Astrocyte of the cerebellum (primary cell): ENCODE data around the gene KCNIP4.

ENCODE experiments used
- DNase-seq: peaks from one replicate; pipeline ENCODE4 v3.0.0-alpha.2; 2011; ENCODE audit warnings: low read depth
- H3K4me3 ChIP-seq: 2 replicates; pipeline ENCODE4 v1.5.1; 2011; ENCODE audit warnings: mild to moderate bottlenecking, low read depth, low read length, moderate library complexity
- in situ Hi-C: cut with HindIII; loops from 2 replicates; pipeline ENCODE4 v1.10.0; 2017; ENCODE audit warnings: low sequenced_read_pairs
- TF ChIP-seq, protein P1 (sequence below): IDR thresholded peaks from 2 replicates; pipeline ENCODE4 v1.5.1; 2012; ENCODE audit warnings: low read length, low read depth, moderate library complexity, mild to moderate bottlenecking; ENCODE audit errors: missing control alignments

The KCNIP4 gene

DNA sequence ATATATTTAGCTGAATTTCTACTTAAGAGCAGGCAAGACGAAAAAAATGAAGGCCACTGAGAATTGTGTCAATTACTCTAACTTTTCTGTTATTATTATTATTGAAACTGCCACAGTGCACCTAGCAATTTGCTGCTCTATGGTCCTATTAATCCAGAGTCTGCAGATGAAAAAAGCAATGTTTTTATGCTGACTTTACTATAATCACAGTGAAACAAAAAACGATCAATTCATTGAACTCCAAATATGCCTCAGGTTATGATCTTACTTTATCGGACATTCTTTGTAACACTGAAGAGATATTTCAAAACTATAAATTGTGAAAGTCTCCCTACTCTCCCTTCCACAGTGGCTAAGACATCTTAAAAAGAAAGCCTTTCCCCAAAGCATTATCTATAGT lies 474.4 kb downstream of the KCNIP4 start:
- DNase-seq, result no peak
- in situ Hi-C loops, result no loop called here
- TF ChIP-seq, protein P1, sequence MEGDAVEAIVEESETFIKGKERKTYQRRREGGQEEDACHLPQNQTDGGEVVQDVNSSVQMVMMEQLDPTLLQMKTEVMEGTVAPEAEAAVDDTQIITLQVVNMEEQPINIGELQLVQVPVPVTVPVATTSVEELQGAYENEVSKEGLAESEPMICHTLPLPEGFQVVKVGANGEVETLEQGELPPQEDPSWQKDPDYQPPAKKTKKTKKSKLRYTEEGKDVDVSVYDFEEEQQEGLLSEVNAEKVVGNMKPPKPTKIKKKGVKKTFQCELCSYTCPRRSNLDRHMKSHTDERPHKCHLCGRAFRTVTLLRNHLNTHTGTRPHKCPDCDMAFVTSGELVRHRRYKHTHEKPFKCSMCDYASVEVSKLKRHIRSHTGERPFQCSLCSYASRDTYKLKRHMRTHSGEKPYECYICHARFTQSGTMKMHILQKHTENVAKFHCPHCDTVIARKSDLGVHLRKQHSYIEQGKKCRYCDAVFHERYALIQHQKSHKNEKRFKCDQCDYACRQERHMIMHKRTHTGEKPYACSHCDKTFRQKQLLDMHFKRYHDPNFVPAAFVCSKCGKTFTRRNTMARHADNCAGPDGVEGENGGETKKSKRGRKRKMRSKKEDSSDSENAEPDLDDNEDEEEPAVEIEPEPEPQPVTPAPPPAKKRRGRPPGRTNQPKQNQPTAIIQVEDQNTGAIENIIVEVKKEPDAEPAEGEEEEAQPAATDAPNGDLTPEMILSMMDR, result no peak
- H3K4me3 ChIP-seq, result no peak overlapping the region

DNA sequence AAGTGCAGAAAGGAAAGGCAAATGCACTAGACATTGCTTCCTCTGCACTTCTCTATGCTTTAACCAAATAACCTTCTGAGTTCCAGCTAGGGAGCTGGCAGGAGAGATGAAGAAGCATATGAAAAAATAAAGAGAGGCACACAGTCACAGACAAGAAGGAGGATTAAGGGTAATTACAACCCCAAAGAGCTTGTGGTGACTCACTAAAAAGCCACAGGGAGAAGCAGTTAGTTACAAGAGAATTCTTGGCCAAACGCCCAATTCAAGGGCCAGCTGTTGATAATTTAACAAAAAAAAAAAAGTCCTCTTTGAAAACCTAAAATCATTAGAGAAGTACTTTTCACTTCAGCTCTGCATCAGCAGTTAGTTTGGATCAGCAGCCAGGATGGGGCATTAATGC lies 478.0 kb downstream of the KCNIP4 start:
- no peak overlapping the region for H3K4me3 ChIP-seq
- in situ Hi-C loops, result no loop called here
- TF ChIP-seq, protein P1, result no peak
- DNase-seq, result peak; percentile 44

DNA sequence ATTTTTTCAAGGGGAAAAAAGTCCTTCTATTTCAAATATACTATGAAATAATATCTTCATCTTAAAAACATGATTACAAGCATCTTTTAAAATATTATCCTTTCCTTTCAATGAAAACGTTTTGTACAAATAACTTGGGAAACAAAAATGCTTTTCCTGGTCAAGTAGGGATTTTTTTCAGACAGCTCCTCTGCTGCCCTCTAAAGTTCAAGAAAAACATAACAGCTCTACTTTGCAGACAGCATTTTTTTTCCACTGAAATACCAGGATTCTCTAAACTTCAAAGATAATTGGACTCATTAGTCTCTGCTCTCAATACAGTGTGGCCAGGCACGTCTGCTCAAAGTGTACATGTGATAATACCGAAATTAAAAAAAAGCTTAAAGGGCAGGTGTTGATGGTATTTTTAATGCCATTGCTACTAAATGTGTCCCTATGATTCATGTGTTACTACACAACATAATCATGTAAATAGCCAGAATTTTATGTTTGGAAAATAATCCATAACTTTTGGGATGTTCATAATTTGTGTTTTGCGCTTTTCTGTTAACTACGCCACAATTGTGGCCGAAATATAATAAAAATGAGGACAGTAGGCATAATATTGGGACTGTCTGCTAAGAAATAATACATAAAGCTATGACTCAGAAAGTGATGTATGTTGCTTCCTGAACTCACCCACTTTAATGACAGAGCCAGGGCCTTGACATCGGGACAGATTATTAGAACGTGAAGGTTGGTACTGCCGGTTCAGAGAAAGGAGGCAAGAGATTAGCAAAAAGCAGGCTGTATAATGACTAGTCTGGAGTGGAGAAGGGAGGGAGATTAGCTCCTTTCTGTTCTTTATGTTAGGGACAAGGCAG lies 478.9 kb downstream of the KCNIP4 start:
- TF ChIP-seq, protein P1, result peak; percentile 54
- H3K4me3 ChIP-seq, result no peak overlapping the region
- no peak for DNase-seq
- in situ Hi-C loops, result no loop called here

DNA sequence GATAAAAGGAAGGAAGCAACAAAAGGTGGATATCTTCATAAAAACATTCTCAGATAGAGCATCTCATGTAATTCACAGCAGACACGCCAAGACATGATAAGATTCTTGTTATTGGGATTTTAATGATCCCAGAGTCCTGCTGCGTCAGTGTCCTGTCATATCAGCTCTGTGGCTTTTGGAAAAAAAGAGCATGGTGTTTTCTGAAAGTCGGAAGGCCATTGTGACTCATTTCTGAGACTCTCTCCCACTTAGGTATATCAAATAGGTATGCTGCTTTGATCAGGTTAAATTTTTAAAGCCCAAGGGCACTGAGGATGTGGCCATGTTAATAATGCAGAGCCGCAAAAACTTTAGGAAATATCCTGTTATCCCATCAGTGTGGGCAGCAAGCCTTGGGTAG lies 481.0 kb downstream of the KCNIP4 start:
- in situ Hi-C loops, result no loop called here
- H3K4me3 ChIP-seq, result no peak overlapping the region
- DNase-seq, result no peak
- TF ChIP-seq, protein P1, result no peak

DNA sequence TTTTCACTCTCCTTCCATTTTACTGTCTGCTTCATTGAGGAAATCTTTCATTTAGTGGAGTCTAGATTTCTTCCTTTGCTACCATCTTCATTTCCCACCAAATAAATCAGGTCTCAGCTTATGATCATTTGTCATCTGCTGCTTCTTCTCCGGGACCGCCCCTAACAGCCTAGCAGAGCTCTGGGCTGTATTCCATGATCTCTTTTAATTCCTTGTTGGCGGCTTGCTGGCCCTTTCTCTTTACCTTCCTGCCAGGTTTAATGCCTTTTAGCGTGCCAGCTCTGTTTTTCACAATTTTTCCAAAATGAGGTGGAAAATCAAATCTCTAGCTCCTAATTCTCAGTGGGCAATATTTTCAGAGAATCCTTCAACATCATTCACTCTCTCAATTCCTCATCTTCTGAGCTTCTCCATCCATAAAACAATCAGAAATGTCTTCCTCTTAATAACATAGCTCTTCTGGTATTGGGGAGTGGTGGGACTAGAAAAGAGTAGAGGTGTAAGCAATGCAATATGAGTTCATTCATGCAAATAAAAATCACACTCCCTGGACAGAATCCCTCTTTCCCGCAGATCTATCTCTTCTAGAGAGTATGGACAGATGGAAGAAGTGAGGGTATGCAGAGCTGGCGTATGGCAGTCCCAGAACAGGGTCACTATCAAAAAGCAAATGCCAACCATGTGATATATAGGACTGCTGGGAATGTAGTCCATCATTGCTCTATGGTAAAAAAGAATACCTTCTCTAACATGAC lies 491.3 kb downstream of the KCNIP4 start:
- TF ChIP-seq, protein P1, result no peak
- no peak overlapping the region for H3K4me3 ChIP-seq
- in situ Hi-C loops, result no loop called here
- no peak for DNase-seq

DNA sequence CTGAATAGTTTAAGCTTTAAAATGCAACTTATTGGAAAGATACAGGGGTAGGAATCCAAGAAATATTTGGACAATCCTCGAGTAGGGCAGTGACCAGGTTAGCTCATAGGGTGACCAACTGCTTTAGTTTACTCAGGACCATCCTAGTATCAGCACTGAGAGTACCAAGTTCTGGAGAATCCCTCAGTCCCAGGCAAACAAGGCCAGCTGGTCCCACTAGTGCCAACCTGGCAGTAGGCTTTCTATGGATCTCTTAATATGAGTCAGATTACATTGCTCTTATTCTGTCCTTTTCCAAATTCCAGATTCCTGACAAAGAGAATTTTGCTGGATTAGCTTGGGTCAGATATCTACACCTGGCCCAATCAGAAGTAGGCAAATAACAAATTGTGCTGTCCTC lies 493.7 kb downstream of the KCNIP4 start:
- H3K4me3 ChIP-seq, result no peak overlapping the region
- TF ChIP-seq, protein P1, result no peak
- DNase-seq, result no peak
- in situ Hi-C loops, result no loop called here
